Loucy (cell line): ENCODE results near the gene DHRSX.

Experiments used
- EZH2phosphoT487 ChIP-seq: fragments of 200-600 bp; IDR thresholded peaks from 2 replicates; pipeline ENCODE4 v1.6.1; 2018; ENCODE audit warnings: antibody characterized with exemption, mild to moderate bottlenecking, moderate library complexity, borderline replicate concordance
- TF ChIP-seq, protein P1 (sequence below): fragments of 200-600 bp; sonication (generic); conservative IDR thresholded peaks from 2 replicates; pipeline ENCODE4 v1.5.1; 2014; ENCODE audit warnings: mild to moderate bottlenecking, antibody characterized with exemption, low read length

DNA sequence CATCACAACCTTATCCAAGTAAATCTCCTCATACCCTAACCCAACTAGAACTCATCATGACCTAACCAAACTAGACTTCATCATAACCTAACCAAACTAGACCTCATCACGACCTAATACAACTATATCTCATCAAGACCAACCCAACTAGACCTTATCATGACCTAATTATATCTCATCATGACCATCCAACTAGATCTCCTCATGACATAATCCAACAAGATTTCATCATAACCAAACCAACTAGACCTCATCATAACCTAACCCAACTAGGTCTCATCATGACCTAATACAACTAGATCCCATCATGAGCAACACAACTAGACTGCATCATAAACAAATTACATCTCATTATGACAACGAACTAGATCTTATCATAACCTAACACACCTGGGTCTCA is 86.4 kb downstream of the DHRSX start:
- TF ChIP-seq, protein P1, sequence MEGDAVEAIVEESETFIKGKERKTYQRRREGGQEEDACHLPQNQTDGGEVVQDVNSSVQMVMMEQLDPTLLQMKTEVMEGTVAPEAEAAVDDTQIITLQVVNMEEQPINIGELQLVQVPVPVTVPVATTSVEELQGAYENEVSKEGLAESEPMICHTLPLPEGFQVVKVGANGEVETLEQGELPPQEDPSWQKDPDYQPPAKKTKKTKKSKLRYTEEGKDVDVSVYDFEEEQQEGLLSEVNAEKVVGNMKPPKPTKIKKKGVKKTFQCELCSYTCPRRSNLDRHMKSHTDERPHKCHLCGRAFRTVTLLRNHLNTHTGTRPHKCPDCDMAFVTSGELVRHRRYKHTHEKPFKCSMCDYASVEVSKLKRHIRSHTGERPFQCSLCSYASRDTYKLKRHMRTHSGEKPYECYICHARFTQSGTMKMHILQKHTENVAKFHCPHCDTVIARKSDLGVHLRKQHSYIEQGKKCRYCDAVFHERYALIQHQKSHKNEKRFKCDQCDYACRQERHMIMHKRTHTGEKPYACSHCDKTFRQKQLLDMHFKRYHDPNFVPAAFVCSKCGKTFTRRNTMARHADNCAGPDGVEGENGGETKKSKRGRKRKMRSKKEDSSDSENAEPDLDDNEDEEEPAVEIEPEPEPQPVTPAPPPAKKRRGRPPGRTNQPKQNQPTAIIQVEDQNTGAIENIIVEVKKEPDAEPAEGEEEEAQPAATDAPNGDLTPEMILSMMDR, result no peak
- TF ChIP-seq EZH2phosphoT487, result no peak
